ENCODE measurements around the gene KIRREL3.

Gene KIRREL3

GRCh38 chr11:126949066-126949891 lies 51.3 kb downstream of the KIRREL3 start:
- no peak for DNase-seq

GRCh38 chr11:126948563-126948962 lies 52.0 kb downstream of the KIRREL3 start:
- no peak for DNase-seq

- no peak for DNase-seq
Measured at GRCh38 chr11:126945319-126945718, 55.3 kb downstream of the KIRREL3 start.

GRCh38 chr11:126943316-126943715 lies 57.3 kb downstream of the KIRREL3 start:
- DNase-seq = no peak

GRCh38 chr11:126942146-126942545 lies 58.4 kb downstream of the KIRREL3 start:
- DNase-seq = no peak

GRCh38 chr11:126939552-126939951 lies 61.0 kb downstream of the KIRREL3 start:
- DNase-seq = no peak

GRCh38 chr11:126938718-126939117 lies 61.9 kb downstream of the KIRREL3 start:
- DNase-seq = no peak

- no peak for DNase-seq
Measured at GRCh38 chr11:126930091-126930841, 70.3 kb downstream of the KIRREL3 start.

- DNase-seq = no peak
Measured at GRCh38 chr11:126929179-126930061, 71.2 kb downstream of the KIRREL3 start.

GRCh38 chr11:126927623-126928022 lies 72.9 kb downstream of the KIRREL3 start:
- no peak for DNase-seq

GRCh38 chr11:126926376-126926791 lies 74.2 kb downstream of the KIRREL3 start:
- no peak for DNase-seq

GRCh38 chr11:126925321-126926093 lies 75.1 kb downstream of the KIRREL3 start:
- no peak for DNase-seq

- DNase-seq = no peak
Measured at GRCh38 chr11:126924376-126925040, 76.1 kb downstream of the KIRREL3 start.

- DNase-seq = no peak
Measured at GRCh38 chr11:126920833-126921232, 79.7 kb downstream of the KIRREL3 start.

GRCh38 chr11:126919147-126919823 lies 81.3 kb downstream of the KIRREL3 start:
- DNase-seq = no peak

- DNase-seq = no peak
Measured at GRCh38 chr11:126918556-126918955, 82.0 kb downstream of the KIRREL3 start.

GRCh38 chr11:126917531-126918204 lies 82.9 kb downstream of the KIRREL3 start:
- no peak for DNase-seq

- no peak for DNase-seq
Measured at GRCh38 chr11:126915430-126915829, 85.1 kb downstream of the KIRREL3 start.

GRCh38 chr11:126914941-126915340 lies 85.6 kb downstream of the KIRREL3 start:
- no peak for DNase-seq

- DNase-seq = no peak
Measured at GRCh38 chr11:126914166-126914565, 86.4 kb downstream of the KIRREL3 start.

- no peak for DNase-seq
Measured at GRCh38 chr11:126904520-126904919, 96.0 kb downstream of the KIRREL3 start.

Measured in CD4-positive, alpha-beta T cell treated with Interferon gamma for 1 hour (primary cell).